ENCODE data around the gene SLC46A2.

SLC46A2 gene

GRCh38 chr9:112896131-112896530 is 5.5 kb upstream of the SLC46A2 start:
- H3K9ac ChIP-seq (ENCODE audit: low read length), result no peak overlapping the region
- no peaks in the 10 kb centered on the region for H3K9me2 ChIP-seq (replicated peaks; ENCODE audit: insufficient read depth, low read length)
- H4K20me1 ChIP-seq (ENCODE audit: low read depth, low read length), result no peaks in the 10 kb centered on the region
- H3K36me3 ChIP-seq (ENCODE audit: low read length), result no peaks in the 10 kb centered on the region
- no peak for TF ChIP-seq EZH2phosphoT487 (conservative IDR thresholded peaks at IDR 0.05; ENCODE audit: low read length)
- no peak for TF ChIP-seq CTCF (IDR thresholded peaks at IDR 0.05; ENCODE audit: insufficient read depth, low read length, poor library complexity, severe bottlenecking)
- no peak overlapping the region for H3K27ac ChIP-seq (ENCODE audit: low read depth, low read length)
- no peaks in the 10 kb centered on the region for H3K27me3 ChIP-seq (ENCODE audit: low read length)
- no peaks in the 10 kb centered on the region for H3K79me2 ChIP-seq (ENCODE audit: insufficient read depth, low read length)
- no peaks in the 10 kb centered on the region for H3K9me3 ChIP-seq (ENCODE audit: insufficient read depth, low read length)
- H2AFZ ChIP-seq (ENCODE audit: low read depth, low read length, severe bottlenecking), result no peak overlapping the region
- no peak overlapping the region for H3K4me3 ChIP-seq (ENCODE audit: insufficient read depth, low read length, poor library complexity, severe bottlenecking)
- no peak overlapping the region for H3K4me2 ChIP-seq (ENCODE audit: low read depth, low read length, poor library complexity, severe bottlenecking)
- no peaks in the 10 kb centered on the region for H3F3A ChIP-seq (ENCODE audit: insufficient read depth)

- Histone ChIP-seq H2AFZ (ENCODE audit: low read depth, low read length, severe bottlenecking) (no peak overlapping the region), H3K27ac (ENCODE audit: low read depth, low read length) (no peak overlapping the region), H3K79me2 (ENCODE audit: insufficient read depth, low read length) (no peaks in the 10 kb centered on the region), H3K9me2 (replicated peaks; ENCODE audit: insufficient read depth, low read length) (no peaks in the 10 kb centered on the region), H3K9ac (ENCODE audit: low read length) (no peak overlapping the region), H3K4me2 (ENCODE audit: low read depth, low read length, poor library complexity, severe bottlenecking) (no peak overlapping the region), H3K9me3 (ENCODE audit: insufficient read depth, low read length) (no peaks in the 10 kb centered on the region), H4K20me1 (ENCODE audit: low read depth, low read length) (no peaks in the 10 kb centered on the region), H3K36me3 (ENCODE audit: low read length) (no peaks in the 10 kb centered on the region), H3F3A (ENCODE audit: insufficient read depth) (no peaks in the 10 kb centered on the region), H3K27me3 (ENCODE audit: low read length) (no peaks in the 10 kb centered on the region), H3K4me3 (ENCODE audit: insufficient read depth, low read length, poor library complexity, severe bottlenecking) (no peak overlapping the region)
- TF ChIP-seq EZH2phosphoT487 (conservative IDR thresholded peaks at IDR 0.05; ENCODE audit: low read length), result no peak
- TF ChIP-seq CTCF (IDR thresholded peaks at IDR 0.05; ENCODE audit: insufficient read depth, low read length, poor library complexity, severe bottlenecking), result no peak
Measured at GRCh38 chr9:112894699-112895098, 4.0 kb upstream of the SLC46A2 start.

- TF ChIP-seq EZH2phosphoT487 (conservative IDR thresholded peaks at IDR 0.05; ENCODE audit: low read length) (no peak), CTCF (IDR thresholded peaks at IDR 0.05; ENCODE audit: insufficient read depth, low read length, poor library complexity, severe bottlenecking) (no peak)
- H3K27me3 ChIP-seq (ENCODE audit: low read length), result no peaks in the 10 kb centered on the region
- no peaks in the 10 kb centered on the region for H3K79me2 ChIP-seq (ENCODE audit: insufficient read depth, low read length)
- H3K9me3 ChIP-seq (ENCODE audit: insufficient read depth, low read length), result no peaks in the 10 kb centered on the region
- no peak overlapping the region for H3K4me2 ChIP-seq (ENCODE audit: low read depth, low read length, poor library complexity, severe bottlenecking)
- no peak overlapping the region for H3K27ac ChIP-seq (ENCODE audit: low read depth, low read length)
- no peak overlapping the region for H3K9ac ChIP-seq (ENCODE audit: low read length)
- H3K4me3 ChIP-seq (ENCODE audit: insufficient read depth, low read length, poor library complexity, severe bottlenecking), result no peak overlapping the region
- no peak overlapping the region for H2AFZ ChIP-seq (ENCODE audit: low read depth, low read length, severe bottlenecking)
- no peaks in the 10 kb centered on the region for H3K36me3 ChIP-seq (ENCODE audit: low read length)
- no peaks in the 10 kb centered on the region for H3F3A ChIP-seq (ENCODE audit: insufficient read depth)
- H4K20me1 ChIP-seq (ENCODE audit: low read depth, low read length), result no peaks in the 10 kb centered on the region
- H3K9me2 ChIP-seq (replicated peaks; ENCODE audit: insufficient read depth, low read length), result no peaks in the 10 kb centered on the region
Measured at GRCh38 chr9:112894041-112894440, 3.4 kb upstream of the SLC46A2 start.
